HEK293 (cell line): Measurements from ENCODE around the gene MAPK8IP3.
A peak's percentile ranks its signal among the peaks of the same experiment; 100 is the strongest.

Source experiments
- CTCF ChIA-PET: fragments of 350-600 bp; formaldehyde crosslinking; extraction: SDS; loops from one replicate; lab custom pipeline; 2021; ENCODE audit warnings: antibody characterized with exemption; lab: Yijun Ruan, JAX
- POLR2A ChIA-PET: fragments of 300-600 bp; formaldehyde crosslinking; extraction: SDS; loops from one replicate; lab custom pipeline; 2020; ENCODE audit warnings: antibody characterized with exemption, inconsistent platforms; lab: Yijun Ruan, JAX
- H3K27ac ChIP-seq: fragments of 200-500 bp; sonication (Bioruptor generic); 2 replicates; pipeline ENCODE4 v1.5.1; 2014; ENCODE audit warnings: low read depth, low read length, control low read depth, inconsistent platforms; ENCODE audit errors: extremely low read depth
- H3K36me3 ChIP-seq, 2 experiments: fragments of 200-500 bp in 1 of 2; sonication (Bioruptor generic) in 1 of 2; 1 replicate in 1 of 2; 2 replicates in 1 of 2; pipeline ENCODE4 v1.5.1; 2014 to 2017; ENCODE audit warnings: inconsistent platforms in 2 of 2, low read length in 2 of 2; ENCODE audit not compliant: control insufficient read depth in 2 of 2, insufficient read depth in 1 of 2
- H3K4me1 ChIP-seq: fragments of 200-500 bp; sonication (Bioruptor generic); 2 replicates; pipeline ENCODE4 v1.5.1; 2014; ENCODE audit warnings: mild to moderate bottlenecking, low read length, inconsistent platforms; ENCODE audit not compliant: control insufficient read depth, insufficient read depth
- H3K4me3 ChIP-seq: 2 replicates; pipeline ENCODE4 v1.5.1; 2011; ENCODE audit warnings: low read depth, mild to moderate bottlenecking, control low read depth, low read length, moderate library complexity
- H3K9me3 ChIP-seq: fragments of 200-500 bp; sonication (Bioruptor generic); 2 replicates; pipeline ENCODE4 v1.5.1; 2014; ENCODE audit warnings: low read depth, low read length, inconsistent platforms; ENCODE audit not compliant: control insufficient read depth, insufficient read depth
- HOXD13 ChIP-seq: sonication (generic); formaldehyde crosslinking; IDR thresholded peaks from 2 replicates; pipeline ENCODE4 v1.8.0; 2022; ENCODE audit warnings: missing genetic modification reagents, borderline replicate concordance
- KLF1 ChIP-seq: fragments of 450-650 bp; formaldehyde crosslinking; IDR thresholded peaks from 2 replicates; pipeline ENCODE4 v1.5.1; 2016; ENCODE audit warnings: missing biosample characterization, missing genetic modification characterization
- MYNN ChIP-seq: fragments of 450-650 bp; formaldehyde crosslinking; IDR thresholded peaks from 2 replicates; pipeline ENCODE4 v1.5.1; 2016; ENCODE audit warnings: missing biosample characterization, missing genetic modification characterization, borderline replicate concordance
- OSR2 ChIP-seq: fragments of 450-650 bp; formaldehyde crosslinking; IDR thresholded peaks from 2 replicates; pipeline ENCODE4 v1.5.1; 2016; ENCODE audit warnings: missing biosample characterization, missing genetic modification characterization
- OVOL3 ChIP-seq: fragments of 450-650 bp; formaldehyde crosslinking; IDR thresholded peaks from 2 replicates; pipeline ENCODE4 v1.5.1; 2016; ENCODE audit warnings: missing biosample characterization, missing genetic modification characterization
- SCRT2 ChIP-seq: fragments of 450-650 bp; formaldehyde crosslinking; IDR thresholded peaks from 2 replicates; pipeline ENCODE4 v1.5.1; 2016; ENCODE audit warnings: missing biosample characterization, missing genetic modification characterization
- SETDB1 ChIP-seq: IDR thresholded peaks from one replicate; pipeline ENCODE4 v1.6.1; 2017; ENCODE audit warnings: mild to moderate bottlenecking, low read length, moderate library complexity, mixed read lengths; ENCODE audit not compliant: insufficient read length
- YY1 ChIP-seq: fragments of 450-650 bp; formaldehyde crosslinking; IDR thresholded peaks from 2 replicates; pipeline ENCODE4 v1.5.1; 2018; ENCODE audit warnings: missing biosample characterization, missing genetic modification characterization
- ZBTB20 ChIP-seq: fragments of 450-650 bp; formaldehyde crosslinking; IDR thresholded peaks from 2 replicates; pipeline ENCODE4 v1.5.1; 2016; ENCODE audit warnings: missing biosample characterization, missing genetic modification characterization
- ZBTB21 ChIP-seq: fragments of 450-650 bp; formaldehyde crosslinking; IDR thresholded peaks from 2 replicates; pipeline ENCODE4 v1.5.1; 2017; ENCODE audit warnings: missing biosample characterization, missing genetic modification characterization
- ZBTB8A ChIP-seq: fragments of 450-650 bp; formaldehyde crosslinking; IDR thresholded peaks from 2 replicates; pipeline ENCODE4 v1.5.1; 2016; ENCODE audit warnings: missing biosample characterization, missing genetic modification characterization
- ZNF341 ChIP-seq: fragments of 450-650 bp; formaldehyde crosslinking; IDR thresholded peaks from 2 replicates; pipeline ENCODE4; 2016; ENCODE audit warnings: low read depth, missing biosample characterization, missing genetic modification characterization
- ZNF37A ChIP-seq: fragments of 450-650 bp; IDR thresholded peaks from 2 replicates; pipeline ENCODE4 v1.5.1; 2018; ENCODE audit warnings: missing biosample characterization, missing genetic modification characterization
- ZNF555 ChIP-seq: fragments of 450-650 bp; formaldehyde crosslinking; conservative IDR thresholded peaks from 2 replicates; pipeline ENCODE4 v1.5.1; 2017; ENCODE audit warnings: missing biosample characterization, mild to moderate bottlenecking, missing genetic modification characterization, inconsistent platforms
- ZNF571 ChIP-seq: fragments of 450-650 bp; formaldehyde crosslinking; IDR thresholded peaks from 2 replicates; pipeline ENCODE4 v1.5.0; 2017; ENCODE audit warnings: missing biosample characterization, missing genetic modification characterization
- ZNF626 ChIP-seq: fragments of 450-650 bp; sonication (Bioruptor Pico); formaldehyde crosslinking; IDR thresholded peaks from 2 replicates; pipeline ENCODE4 v1.5.1; 2018; ENCODE audit warnings: missing biosample characterization, missing genetic modification characterization, inconsistent platforms
- ZSCAN30 ChIP-seq: fragments of 450-650 bp; IDR thresholded peaks from 2 replicates; pipeline ENCODE4 v1.5.1; 2018; ENCODE audit warnings: missing biosample characterization, mild to moderate bottlenecking, missing genetic modification characterization, moderate library complexity
- TF ChIP-seq, protein P1 (sequence below): fragments of 450-650 bp; formaldehyde crosslinking; IDR thresholded peaks from 2 replicates; pipeline ENCODE4 v1.5.1; 2016; ENCODE audit warnings: missing biosample characterization, missing genetic modification characterization
- TF ChIP-seq, protein P2 (sequence below): fragments of 450-650 bp; formaldehyde crosslinking; IDR thresholded peaks from 2 replicates; pipeline ENCODE4 v1.5.1; 2016; ENCODE audit warnings: missing biosample characterization, missing genetic modification characterization
- TF ChIP-seq, protein P3 (sequence below): fragments of 450-650 bp; formaldehyde crosslinking; IDR thresholded peaks from 2 replicates; pipeline ENCODE4 v1.5.1; 2016; ENCODE audit warnings: missing biosample characterization, missing genetic modification characterization
- TF ChIP-seq, protein P4 (sequence below): fragments of 450-650 bp; IDR thresholded peaks from 2 replicates; pipeline ENCODE4 v1.5.1; 2018; ENCODE audit warnings: missing biosample characterization, mild to moderate bottlenecking, missing genetic modification characterization
- TF ChIP-seq, protein P5 (sequence below): fragments of 450-650 bp; formaldehyde crosslinking; IDR thresholded peaks from 2 replicates; pipeline ENCODE4 v1.5.1; 2016; ENCODE audit warnings: missing biosample characterization, missing genetic modification characterization

The MAPK8IP3 gene

DNA sequence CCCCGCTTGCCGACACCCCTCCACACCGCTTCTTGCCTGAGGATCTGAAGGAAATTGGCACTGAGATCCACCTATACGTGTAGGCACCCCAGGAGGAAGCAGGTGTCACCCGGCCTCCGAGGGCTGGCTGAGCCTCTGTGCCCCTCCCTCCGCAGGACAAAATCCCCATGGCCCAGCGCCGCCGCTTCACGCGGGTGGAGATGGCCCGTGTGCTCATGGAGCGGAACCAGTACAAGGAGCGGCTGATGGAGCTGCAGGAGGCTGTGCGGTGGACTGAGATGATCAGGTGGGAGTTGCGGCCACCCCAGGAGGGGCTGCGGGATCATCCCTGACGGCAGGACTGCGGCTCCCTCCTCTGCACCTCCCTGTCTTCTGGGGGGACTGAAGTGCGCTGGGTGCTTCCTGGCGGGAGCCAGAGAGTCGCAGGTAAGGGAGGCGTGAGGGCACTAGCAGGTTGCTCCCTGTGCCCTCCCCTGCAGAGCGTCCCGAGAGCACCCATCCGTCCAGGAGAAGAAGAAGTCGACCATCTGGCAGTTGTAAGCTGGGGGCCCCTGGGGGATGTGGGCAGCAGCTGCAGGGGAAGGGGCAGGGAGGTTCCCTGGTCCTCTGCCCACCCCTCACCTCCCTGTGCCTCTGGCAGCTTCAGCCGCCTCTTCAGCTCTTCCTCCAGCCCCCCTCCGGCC lies 56.3 kb downstream of the MAPK8IP3 start:
- POLR2A ChIA-PET = no interaction called here
- Histone ChIP-seq H3K4me1 (no peaks in the 10 kb centered on the region), H3K9me3 (no peaks in the 10 kb centered on the region), H3K36me3 (peaks cover 0 to 88% of the 10 kb centered on the region in 2 experiments; a peak in 1 of 3 replicates)
- CTCF ChIA-PET = interaction anchor here (0.6 kb wide), 1 partner anchor 44 kb away, joined by 5 read pairs; no protein-coding TSS in a partner anchor
- TF ChIP-seq HOXD13 (no peak), ZNF626 (tag by site-specific recombination) (no peak)
- TF ChIP-seq, protein P1, sequence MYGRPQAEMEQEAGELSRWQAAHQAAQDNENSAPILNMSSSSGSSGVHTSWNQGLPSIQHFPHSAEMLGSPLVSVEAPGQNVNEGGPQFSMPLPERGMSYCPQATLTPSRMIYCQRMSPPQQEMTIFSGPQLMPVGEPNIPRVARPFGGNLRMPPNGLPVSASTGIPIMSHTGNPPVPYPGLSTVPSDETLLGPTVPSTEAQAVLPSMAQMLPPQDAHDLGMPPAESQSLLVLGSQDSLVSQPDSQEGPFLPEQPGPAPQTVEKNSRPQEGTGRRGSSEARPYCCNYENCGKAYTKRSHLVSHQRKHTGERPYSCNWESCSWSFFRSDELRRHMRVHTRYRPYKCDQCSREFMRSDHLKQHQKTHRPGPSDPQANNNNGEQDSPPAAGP (tag by site-specific recombination) = no peak
- TF ChIP-seq, all 188 proteins: peak for 0
- Histone ChIP-seq H3K4me3 (no peak overlapping the region), H3K27ac (no peak overlapping the region)

DNA sequence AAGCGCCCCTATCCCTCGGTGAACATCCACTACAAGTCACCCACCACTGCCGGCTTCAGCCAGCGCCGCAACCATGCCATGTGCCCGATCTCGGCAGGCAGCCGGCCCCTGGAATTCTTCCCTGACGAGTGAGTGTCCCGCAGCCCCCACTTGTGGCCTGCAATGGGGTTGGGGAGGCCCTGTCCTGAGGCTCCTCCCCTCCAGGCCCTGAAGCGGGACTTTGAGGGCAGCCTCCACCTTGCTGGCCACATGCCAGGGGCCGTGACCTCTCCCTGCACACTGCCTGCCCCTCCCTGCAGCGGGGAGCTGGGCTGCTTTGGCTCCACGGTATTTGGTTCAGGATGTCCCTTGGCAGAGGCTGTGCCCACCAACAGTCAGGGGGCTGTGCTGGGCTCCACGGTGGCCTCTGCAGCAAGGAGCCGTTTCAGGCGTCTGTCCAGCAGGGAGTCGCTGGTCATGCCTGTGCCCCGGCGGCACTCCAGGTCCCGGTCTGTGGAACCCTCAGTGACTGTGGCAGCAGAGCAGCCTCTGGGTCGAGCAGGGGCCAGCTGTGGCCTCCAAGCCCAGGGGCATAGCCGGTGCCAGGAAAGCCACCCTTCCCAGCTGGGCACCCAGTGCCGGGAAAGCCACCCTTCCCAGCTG lies 57.0 kb downstream of the MAPK8IP3 start:
- Histone ChIP-seq H3K27ac (no peak overlapping the region), H3K9me3 (no peaks in the 10 kb centered on the region), H3K36me3 (peaks cover 0 to 88% of the 10 kb centered on the region in 2 experiments; a peak in 1 of 3 replicates), H3K4me3 (no peak overlapping the region), H3K4me1 (no peaks in the 10 kb centered on the region)
- TF ChIP-seq ZBTB20 (no peak), ZNF555 (tag by site-specific recombination) (no peak), ZNF571 (no peak), ZNF341 (tag by site-specific recombination) (peak; percentile 67; the same call in 1 of the 2 replicates), SETDB1 (no peak), SCRT2 (tag by site-specific recombination) (peak; percentile 45; the same call in 1 of the 2 replicates), ZBTB8A (tag by site-specific recombination) (no peak), MYNN (tag by site-specific recombination) (no peak)
- TF ChIP-seq, protein P2, sequence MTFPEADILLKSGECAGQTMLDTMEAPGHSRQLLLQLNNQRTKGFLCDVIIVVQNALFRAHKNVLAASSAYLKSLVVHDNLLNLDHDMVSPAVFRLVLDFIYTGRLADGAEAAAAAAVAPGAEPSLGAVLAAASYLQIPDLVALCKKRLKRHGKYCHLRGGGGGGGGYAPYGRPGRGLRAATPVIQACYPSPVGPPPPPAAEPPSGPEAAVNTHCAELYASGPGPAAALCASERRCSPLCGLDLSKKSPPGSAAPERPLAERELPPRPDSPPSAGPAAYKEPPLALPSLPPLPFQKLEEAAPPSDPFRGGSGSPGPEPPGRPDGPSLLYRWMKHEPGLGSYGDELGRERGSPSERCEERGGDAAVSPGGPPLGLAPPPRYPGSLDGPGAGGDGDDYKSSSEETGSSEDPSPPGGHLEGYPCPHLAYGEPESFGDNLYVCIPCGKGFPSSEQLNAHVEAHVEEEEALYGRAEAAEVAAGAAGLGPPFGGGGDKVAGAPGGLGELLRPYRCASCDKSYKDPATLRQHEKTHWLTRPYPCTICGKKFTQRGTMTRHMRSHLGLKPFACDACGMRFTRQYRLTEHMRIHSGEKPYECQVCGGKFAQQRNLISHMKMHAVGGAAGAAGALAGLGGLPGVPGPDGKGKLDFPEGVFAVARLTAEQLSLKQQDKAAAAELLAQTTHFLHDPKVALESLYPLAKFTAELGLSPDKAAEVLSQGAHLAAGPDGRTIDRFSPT (tag by site-specific recombination) = peak; percentile 27; the same call in 1 of the 2 replicates
- CTCF ChIA-PET = interaction anchor here (0.6 kb wide), 1 partner anchor 43 kb away, joined by 5 read pairs; no protein-coding TSS in a partner anchor
- POLR2A ChIA-PET = no interaction called here

DNA sequence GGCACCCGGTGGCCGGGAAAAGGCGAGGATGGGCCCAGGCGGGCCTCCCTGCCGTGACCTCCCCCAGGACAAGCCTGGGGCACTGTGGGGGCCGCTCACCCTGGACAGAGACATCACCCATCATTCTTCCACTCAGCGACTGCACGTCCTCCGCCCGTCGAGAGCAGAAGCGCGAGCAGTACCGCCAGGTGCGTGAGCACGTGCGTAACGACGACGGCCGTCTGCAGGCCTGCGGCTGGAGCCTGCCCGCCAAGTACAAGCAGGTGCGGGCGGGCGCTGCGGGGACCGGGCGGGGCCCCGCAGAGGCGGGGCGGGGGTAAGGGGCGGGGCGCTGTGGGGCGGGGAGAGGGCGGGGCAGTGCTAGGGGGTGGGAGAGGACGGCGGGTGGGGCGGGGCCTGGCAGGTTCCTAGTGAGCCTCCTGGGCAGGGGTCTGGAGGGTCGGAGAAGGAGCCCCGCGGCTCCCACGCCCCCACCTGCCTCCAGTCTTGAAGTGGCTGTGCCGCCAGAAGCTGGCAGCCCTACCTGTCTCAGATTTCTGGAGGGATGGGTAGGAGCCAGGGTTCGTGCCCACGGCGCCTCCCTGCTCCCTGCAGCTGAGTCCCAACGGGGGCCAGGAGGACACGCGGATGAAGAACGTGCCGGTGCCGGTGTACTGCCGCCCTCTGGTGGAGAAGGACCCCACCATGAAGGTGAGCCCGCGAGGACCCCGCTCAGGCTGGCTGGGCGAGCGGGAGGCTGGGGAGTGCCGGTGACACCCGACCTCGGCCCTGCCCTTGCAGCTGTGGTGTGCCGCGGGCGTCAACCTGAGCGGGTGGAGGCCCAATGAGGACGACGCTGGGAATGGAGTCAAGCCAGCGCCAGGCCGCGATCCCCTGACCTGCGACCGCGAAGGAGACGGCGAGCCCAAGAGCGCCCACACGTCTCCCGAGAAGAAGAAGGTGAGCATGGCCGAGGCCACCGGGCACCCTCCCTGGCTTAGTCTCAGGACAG lies 57.8 kb downstream of the MAPK8IP3 start:
- ChIA-PET CTCF (interaction anchor here (0.6 to 0.9 kb wide), 3 partner anchors 10 to 60 kb away, joined by 4 to 9 read pairs (median 5); no protein-coding TSS in a partner anchor), POLR2A (interaction anchor here (1.4 kb wide), 1 partner anchor 19 kb away, joined by 6 read pairs; the partner anchor contains the start of genes NUBP2 and SPSB3)
- peaks cover 0 to 93% of the 10 kb centered on the region in 2 experiments; a peak in 1 of 3 replicates for H3K36me3 ChIP-seq
- H3K4me1 ChIP-seq = no peaks in the 10 kb centered on the region
- no peak overlapping the region for H3K4me3 ChIP-seq
- H3K9me3 ChIP-seq = no peaks in the 10 kb centered on the region
- no peak overlapping the region for H3K27ac ChIP-seq
- TF ChIP-seq, protein P3, sequence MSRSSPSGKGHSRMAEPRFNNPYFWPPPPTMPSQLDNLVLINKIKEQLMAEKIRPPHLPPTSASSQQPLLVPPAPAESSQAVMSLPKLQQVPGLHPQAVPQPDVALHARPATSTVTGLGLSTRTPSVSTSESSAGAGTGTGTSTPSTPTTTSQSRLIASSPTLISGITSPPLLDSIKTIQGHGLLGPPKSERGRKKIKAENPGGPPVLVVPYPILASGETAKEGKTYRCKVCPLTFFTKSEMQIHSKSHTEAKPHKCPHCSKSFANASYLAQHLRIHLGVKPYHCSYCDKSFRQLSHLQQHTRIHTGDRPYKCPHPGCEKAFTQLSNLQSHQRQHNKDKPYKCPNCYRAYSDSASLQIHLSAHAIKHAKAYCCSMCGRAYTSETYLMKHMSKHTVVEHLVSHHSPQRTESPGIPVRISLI (tag by site-specific recombination) = no peak
- TF ChIP-seq ZSCAN30 (tag by site-specific recombination) (no peak), OVOL3 (tag by site-specific recombination) (no peak), YY1 (no peak), ZNF626 (tag by site-specific recombination) (no peak), OSR2 (tag by site-specific recombination) (no peak), ZNF37A (no peak), ZBTB21 (tag by site-specific recombination) (no peak), KLF1 (peak; percentile 80)
- TF ChIP-seq, protein P4, sequence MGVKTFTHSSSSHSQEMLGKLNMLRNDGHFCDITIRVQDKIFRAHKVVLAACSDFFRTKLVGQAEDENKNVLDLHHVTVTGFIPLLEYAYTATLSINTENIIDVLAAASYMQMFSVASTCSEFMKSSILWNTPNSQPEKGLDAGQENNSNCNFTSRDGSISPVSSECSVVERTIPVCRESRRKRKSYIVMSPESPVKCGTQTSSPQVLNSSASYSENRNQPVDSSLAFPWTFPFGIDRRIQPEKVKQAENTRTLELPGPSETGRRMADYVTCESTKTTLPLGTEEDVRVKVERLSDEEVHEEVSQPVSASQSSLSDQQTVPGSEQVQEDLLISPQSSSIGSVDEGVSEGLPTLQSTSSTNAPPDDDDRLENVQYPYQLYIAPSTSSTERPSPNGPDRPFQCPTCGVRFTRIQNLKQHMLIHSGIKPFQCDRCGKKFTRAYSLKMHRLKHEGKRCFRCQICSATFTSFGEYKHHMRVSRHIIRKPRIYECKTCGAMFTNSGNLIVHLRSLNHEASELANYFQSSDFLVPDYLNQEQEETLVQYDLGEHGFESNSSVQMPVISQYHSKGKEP (tag by site-specific recombination) = no peak
- TF ChIP-seq, protein P5, sequence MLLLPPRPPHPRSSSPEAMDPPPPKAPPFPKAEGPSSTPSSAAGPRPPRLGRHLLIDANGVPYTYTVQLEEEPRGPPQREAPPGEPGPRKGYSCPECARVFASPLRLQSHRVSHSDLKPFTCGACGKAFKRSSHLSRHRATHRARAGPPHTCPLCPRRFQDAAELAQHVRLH = no peak
